Endothelial cell of umbilical vein (primary cell): ENCODE results near the gene AMFR. TPM values are rescaled to one million over a fixed set of nuclear protein-coding genes. Genes with fewer than 3 reads are reported as not detected.

Experiments
- BruUV-seq: library from RNA; stranded (reverse); fragments of 400-500 nt; replicated peaks from 2 replicates; lab custom pipeline; 2021; lab: Mats Ljungman, UMichigan
- CTCF ChIA-PET: fragments of 300-600, 350-600 bp; sonication (Branson Sonifier 250); formaldehyde crosslinking; loops from one replicate; lab custom pipeline; 2021; ENCODE audit warnings: antibody characterized with exemption, inconsistent platforms; lab: Charles Lee
- POLR2A ChIA-PET: fragments of 300-600, 350-600 bp; sonication (Branson Sonifier 250); formaldehyde crosslinking; loops from one replicate; lab custom pipeline; 2021; ENCODE audit warnings: antibody characterized with exemption, inconsistent platforms; lab: Charles Lee
- DNase-seq: peaks from one replicate; pipeline ENCODE4 v3.0.0-alpha.2; 2011; ENCODE audit warnings: low read depth, low spot score
- FAIRE-seq: peaks from 2 replicates; lab custom pipeline; 2011; peaks lifted over from hg19 to GRCh38; lab: Jason Lieb, UNC
- H2AFZ ChIP-seq: 2 replicates; pipeline ENCODE4 v1.6.0; 2012; ENCODE audit warnings: low read depth, low read length, control low read depth, inconsistent platforms
- H3K27ac ChIP-seq: 2 replicates; pipeline ENCODE4 v1.5.1; 2011; ENCODE audit warnings: low read depth, mild to moderate bottlenecking, control low read depth, low read length, moderate library complexity; ENCODE audit not compliant: insufficient read depth
- H3K27me3 ChIP-seq, 2 experiments: 2 replicates each; pipeline versions ENCODE4 v1.6.0 to v1.6.1; 2011; ENCODE audit warnings: low read length in 2 of 2, mixed read lengths in 1 of 2; ENCODE audit not compliant: control insufficient read depth in 2 of 2, insufficient read depth in 2 of 2
- H3K36me3 ChIP-seq, 2 experiments: 2 replicates in 1 of 2; 3 replicates in 1 of 2; pipeline ENCODE4 v1.5.1; 2011; ENCODE audit warnings: low read length in 2 of 2, mild to moderate bottlenecking in 1 of 2, moderate library complexity in 1 of 2; ENCODE audit not compliant: control insufficient read depth in 2 of 2, insufficient read depth in 2 of 2; ENCODE audit errors: extremely low read depth in 1 of 2
- H3K4me1 ChIP-seq: 3 replicates; pipeline ENCODE4 v1.5.1; 2011; ENCODE audit warnings: mild to moderate bottlenecking, low read length; ENCODE audit not compliant: control insufficient read depth, insufficient read depth; ENCODE audit errors: extremely low read depth
- H3K4me2 ChIP-seq: 2 replicates; pipeline ENCODE4 v1.6.1; 2011; ENCODE audit warnings: low read length, control low read depth, mixed read lengths; ENCODE audit not compliant: insufficient read depth
- H3K4me3 ChIP-seq, 3 experiments: fragments of 200-600 bp in 1 of 3; sonication (generic), shearing (Covaris generic) in 1 of 3; replicated peaks in 1 of 3; 2 replicates each; pipeline ENCODE4 v1.5.1; 2011 to 2016; ENCODE audit warnings: control low read depth in 3 of 3, low read length in 3 of 3, mild to moderate bottlenecking in 2 of 3, inconsistent platforms in 1 of 3, low read depth in 1 of 3, moderate library complexity in 1 of 3; ENCODE audit not compliant: insufficient read depth in 1 of 3
- H3K79me2 ChIP-seq: 2 replicates; pipeline ENCODE4 v1.6.0; 2012; ENCODE audit warnings: low read length, inconsistent platforms; ENCODE audit not compliant: control insufficient read depth, insufficient read depth
- H3K9ac ChIP-seq: replicated peaks from 2 replicates; pipeline ENCODE3; 2011; ENCODE audit warnings: low read length, control low read depth; ENCODE audit not compliant: insufficient read depth; ENCODE audit errors: extremely low read depth
- H3K9me1 ChIP-seq: replicated peaks from 3 replicates; pipeline ENCODE4 v1.6.0; 2011; ENCODE audit warnings: mild to moderate bottlenecking, low read length; ENCODE audit not compliant: control insufficient read depth, insufficient read depth; ENCODE audit errors: extremely low read depth
- H3K9me3 ChIP-seq: replicated peaks from 2 replicates; pipeline ENCODE4 v1.5.1; 2012; ENCODE audit warnings: low read length, inconsistent platforms; ENCODE audit not compliant: control insufficient read depth, insufficient read depth
- H4K20me1 ChIP-seq: replicated peaks from 2 replicates; pipeline ENCODE3; 2011; ENCODE audit warnings: mild to moderate bottlenecking, low read length; ENCODE audit not compliant: control insufficient read depth, insufficient read depth; ENCODE audit errors: extremely low read depth
- JUN ChIP-seq: IDR thresholded peaks from 2 replicates; pipeline ENCODE4 v1.6.1; 2011; ENCODE audit warnings: borderline replicate concordance, low read depth; ENCODE audit not compliant: insufficient read length, insufficient read depth
- dilution Hi-C: fragments of 300-500 bp; cut with MboI; formaldehyde crosslinking; loops from one replicate; pipeline ENCODE4 v1.15.0; 2019; ENCODE audit warnings: low sequenced_read_pairs; ENCODE audit not compliant: extremely low pct_ligation_motif_present
- intact Hi-C: fragments of 100-400 bp; cut with micrococcal nuclease; formaldehyde crosslinking; loops from one replicate; pipeline ENCODE4 v1.10.0; 2022
- polyA plus RNA-seq, 4 experiments: library from polyadenylated mRNA; depleted of rRNA in 3 of 4; stranded (reverse) in 3 of 4; unstranded in 1 of 4; fragments of >200 nt; gene quantifications; 2 replicates each; pipeline versions ENCODE4 v1.2.1 to v1.2.3, GENCODE V29; 2011 to 2012; ENCODE audit warnings: missing spikeins in 1 of 4
- total RNA-seq: library from RNA; stranded (reverse); gene quantifications from 2 replicates; pipeline ENCODE4 v1.2.3, GENCODE V29; 2021

AMFR gene
- total and polyA plus RNA-seq, 2 donors (not counting 3 experiments of a cell fraction or from before 2014, with no cell fraction given): 66.5 to 71.7 TPM

DNA sequence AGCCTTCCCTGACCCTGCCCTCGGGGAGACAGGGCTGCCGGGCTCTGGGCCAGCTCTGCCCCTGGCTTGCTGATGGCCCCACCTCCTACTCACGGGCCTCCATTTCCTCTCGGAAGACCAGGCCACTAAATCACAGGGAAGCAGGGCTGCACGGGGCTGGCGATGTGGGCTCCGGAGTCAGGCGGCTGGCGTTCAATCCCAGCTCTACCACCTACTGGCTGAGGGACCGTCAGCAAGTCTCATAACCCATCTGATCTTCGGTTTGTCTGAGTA, 113.4 kb downstream of the AMFR start:
- H3K4me2 ChIP-seq: no peak overlapping the region
- H3K9me3 ChIP-seq: no peaks in the 10 kb centered on the region
- no peaks in the 10 kb centered on the region for H3K79me2 ChIP-seq
- no peak overlapping the region for H3K9ac ChIP-seq
- no peaks in the 10 kb centered on the region for H3K4me1 ChIP-seq
- dilution Hi-C loops (no loop called here), intact Hi-C loops (loop anchor here (10.0 kb wide), 3 partner anchors 117 to 467 kb away; partner anchors contain the start of gene GNAO1)
- no peak for TF ChIP-seq JUN
- no peaks in the 10 kb centered on the region for H3K9me1 ChIP-seq
- no peak for DNase-seq
- H4K20me1 ChIP-seq: no peaks in the 10 kb centered on the region
- no peak overlapping the region for H3K4me3 ChIP-seq
- H3K27me3 ChIP-seq: peaks cover 0 to 3% of the 10 kb centered on the region in 2 experiments
- no peak for FAIRE-seq
- H3K27ac ChIP-seq: no peak overlapping the region
- ChIA-PET POLR2A (no interaction called here), CTCF (interaction anchor here (1.9 kb wide), 1 partner anchor 12 kb away, joined by 6 read pairs; no protein-coding TSS in a partner anchor)
- H2AFZ ChIP-seq: no peak overlapping the region
- no TSS peak for BruUV-seq
- H3K36me3 ChIP-seq: no peaks in the 10 kb centered on the region

Other genes starting within 250 kb of the AMFR start
- not detected in 2 replicates for gene GNAO1, start 234.1 kb downstream of the AMFR start, total RNA-seq
- gene GNAO1, start 234.1 kb downstream of the AMFR start, polyA plus RNA-seq: not detected in 2 replicates
- gene NUDT21, start 25.8 kb upstream of the AMFR start, total RNA-seq: 155 and 158 TPM in 2 replicates
- 48.2 and 56.4 TPM in 2 replicates for gene NUDT21, start 25.8 kb upstream of the AMFR start, polyA plus RNA-seq
- gene OGFOD1, start 26.0 kb upstream of the AMFR start, total RNA-seq: 52.3 and 54.8 TPM in 2 replicates
- 16.5 and 26.6 TPM in 2 replicates for gene OGFOD1, start 26.0 kb upstream of the AMFR start, polyA plus RNA-seq
- gene BBS2, start 94.5 kb upstream of the AMFR start, total RNA-seq: 33.3 and 44.8 TPM in 2 replicates
- gene BBS2, start 94.5 kb upstream of the AMFR start, polyA plus RNA-seq: 36.7 and 37.6 TPM in 2 replicates
- not detected in 2 replicates for gene MT4, start 139.5 kb upstream of the AMFR start, total RNA-seq
- gene MT4, start 139.5 kb upstream of the AMFR start, polyA plus RNA-seq: not detected in 2 replicates
- not detected in 2 replicates for gene MT3, start 164.0 kb upstream of the AMFR start, total RNA-seq
- 0.37 TPM in 1 of 2 replicates, not detected in the other for gene MT3, start 164.0 kb upstream of the AMFR start, polyA plus RNA-seq
- 1,337 and 1,517 TPM in 2 replicates for gene MT2A, start 183.0 kb upstream of the AMFR start, total RNA-seq
- gene MT2A, start 183.0 kb upstream of the AMFR start, polyA plus RNA-seq: 260 and 276 TPM in 2 replicates
- gene MT1E, start 200.2 kb upstream of the AMFR start, total RNA-seq: 201 and 346 TPM in 2 replicates
- 186 and 208 TPM in 2 replicates for gene MT1E, start 200.2 kb upstream of the AMFR start, polyA plus RNA-seq
- 1.8 and 4.6 TPM in 2 replicates for gene MT1M, start 207.1 kb upstream of the AMFR start, total RNA-seq
- gene MT1M, start 207.1 kb upstream of the AMFR start, polyA plus RNA-seq: 4.1 and 4.3 TPM in 2 replicates
- gene MT1A, start 213.1 kb upstream of the AMFR start, total RNA-seq: 5.4 and 8.4 TPM in 2 replicates
- 2.3 and 6.5 TPM in 2 replicates for gene MT1A, start 213.1 kb upstream of the AMFR start, polyA plus RNA-seq
- not detected in 2 replicates for gene MT1B, start 226.3 kb upstream of the AMFR start, total RNA-seq
- gene MT1B, start 226.3 kb upstream of the AMFR start, polyA plus RNA-seq: not detected in 2 replicates
- 1.4 and 2.6 TPM in 2 replicates for gene MT1F, start 232.4 kb upstream of the AMFR start, total RNA-seq
- gene MT1F, start 232.4 kb upstream of the AMFR start, polyA plus RNA-seq: 2.2 and 2.3 TPM in 2 replicates
- gene MT1G, start 242.5 kb upstream of the AMFR start, total RNA-seq: not detected in 2 replicates
- gene MT1G, start 242.5 kb upstream of the AMFR start, polyA plus RNA-seq: 0.53 TPM in 1 of 2 replicates, not detected in the other
- gene MT1H, start 244.3 kb upstream of the AMFR start, total RNA-seq: not detected in 2 replicates
- not detected in 2 replicates for gene MT1H, start 244.3 kb upstream of the AMFR start, polyA plus RNA-seq